ENCODE results near the gene PROK1.

The PROK1 gene

DNA sequence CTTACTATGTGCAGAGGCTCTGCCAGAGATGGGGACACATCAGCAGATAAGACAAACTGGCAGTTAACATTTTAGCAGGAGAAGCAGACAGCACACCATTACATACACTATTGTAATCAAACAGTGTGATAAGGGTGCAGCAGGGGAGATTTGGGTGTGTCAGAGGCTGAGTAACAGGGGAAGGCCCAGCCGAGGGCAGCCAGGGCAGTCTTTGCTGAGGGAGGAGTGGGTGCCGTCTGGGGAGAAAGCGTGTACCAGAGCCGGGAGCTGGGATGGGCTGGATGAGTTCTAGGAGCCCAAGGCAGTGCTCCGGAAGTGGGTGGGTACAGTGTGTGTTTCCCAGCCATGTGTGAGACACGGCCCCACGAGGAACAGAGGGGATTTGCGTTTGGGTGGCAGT is 36.8 kb downstream of the PROK1 start:
- no peak for DNase-seq (ENCODE audit: low read depth in 1 of 2, low spot score in 1 of 2)

DNA sequence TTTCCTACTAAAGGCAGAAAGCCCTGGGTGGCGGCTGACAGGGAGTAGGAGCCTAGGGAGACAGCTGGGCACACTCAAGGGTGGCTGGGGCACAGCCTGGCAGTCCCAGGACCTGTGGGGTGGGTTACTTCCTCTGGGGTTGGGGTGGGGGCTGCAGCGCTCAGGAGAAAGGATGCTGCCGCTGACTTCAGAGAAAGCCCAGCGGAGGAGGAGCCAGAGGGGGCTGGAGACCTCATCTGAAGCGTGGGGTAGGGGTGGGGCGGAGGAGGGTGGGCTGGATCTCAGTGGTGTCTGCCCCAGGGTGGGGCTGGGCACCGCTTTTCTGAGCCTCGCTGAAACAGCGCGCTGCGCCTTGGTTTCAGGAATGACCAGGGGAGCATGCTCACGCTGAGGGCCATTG is 37.2 kb downstream of the PROK1 start:
- no peak for DNase-seq (ENCODE audit: low read depth in 1 of 2, low spot score in 1 of 2)

DNA sequence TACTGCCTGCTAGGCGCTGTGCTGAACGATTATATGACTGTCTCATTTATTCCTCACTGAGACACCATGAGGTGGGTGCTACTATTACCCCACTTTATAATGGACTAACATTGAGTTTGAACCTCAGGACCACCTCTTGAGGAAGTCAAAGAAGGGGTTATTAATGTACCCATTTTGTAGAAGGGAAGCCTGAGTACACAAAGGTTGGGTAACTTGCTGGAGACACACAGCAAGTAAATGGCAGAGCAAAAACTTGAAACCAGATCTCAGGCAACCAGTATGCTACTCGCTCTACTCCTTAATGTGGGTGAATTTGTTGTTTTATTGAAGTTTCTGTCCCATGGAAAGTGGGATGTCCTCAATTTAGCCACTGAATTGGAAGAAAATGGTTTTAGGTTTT is 37.9 kb downstream of the PROK1 start:
- no peak for DNase-seq (ENCODE audit: low read depth in 1 of 2, low spot score in 1 of 2)

DNA sequence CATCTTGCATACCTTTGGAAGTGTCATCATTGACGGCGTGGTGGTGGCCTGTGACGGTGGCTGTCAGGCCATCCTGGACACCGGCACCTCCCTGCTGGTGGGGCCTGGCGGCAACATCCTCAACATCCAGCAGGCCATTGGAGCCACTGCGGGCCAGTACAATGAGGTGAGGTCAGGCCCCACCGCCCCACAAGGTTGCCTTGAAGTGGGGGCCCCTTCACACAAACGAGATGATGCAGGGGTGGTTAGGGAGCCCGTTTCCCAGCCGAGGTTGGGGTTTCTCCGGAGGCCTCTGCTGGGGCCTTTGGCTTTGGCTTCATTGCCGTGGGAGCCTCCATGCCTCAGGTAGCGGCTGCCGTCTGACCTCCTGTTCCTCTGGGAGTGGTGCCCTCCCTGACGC is 38.5 kb downstream of the PROK1 start:
- no peak for DNase-seq (ENCODE audit: low read depth in 1 of 2, low spot score in 1 of 2)

DNA sequence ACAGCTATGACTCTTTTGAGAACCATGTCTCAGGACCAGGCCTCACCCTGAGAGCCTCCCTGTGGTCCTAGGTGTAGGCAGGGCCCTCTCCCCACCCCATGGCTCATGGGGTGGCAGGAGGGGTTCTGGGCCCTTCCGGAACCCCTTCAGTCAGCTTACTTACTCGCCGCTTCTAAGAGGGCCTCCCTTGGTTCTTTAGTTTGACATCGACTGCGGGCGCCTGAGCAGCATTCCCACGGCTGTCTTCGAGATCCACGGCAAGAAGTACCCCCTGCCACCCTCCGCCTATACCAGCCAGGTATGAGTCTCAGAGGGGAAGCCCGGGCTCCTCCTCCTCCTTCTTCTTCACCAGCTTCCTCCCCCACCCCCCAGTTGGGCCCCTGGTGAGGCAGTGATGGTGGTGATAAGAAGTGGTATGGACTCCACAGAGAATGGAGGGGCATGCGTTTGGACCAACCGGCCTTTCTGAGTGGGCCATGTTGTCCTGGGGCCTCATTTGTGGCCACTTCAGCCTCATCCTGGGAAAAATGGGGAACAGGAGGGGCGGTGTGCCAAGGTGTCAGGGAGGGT is 39.1 kb downstream of the PROK1 start:
- DNase-seq (ENCODE audit: low read depth in 1 of 2, low spot score in 1 of 2): no peak

DNA sequence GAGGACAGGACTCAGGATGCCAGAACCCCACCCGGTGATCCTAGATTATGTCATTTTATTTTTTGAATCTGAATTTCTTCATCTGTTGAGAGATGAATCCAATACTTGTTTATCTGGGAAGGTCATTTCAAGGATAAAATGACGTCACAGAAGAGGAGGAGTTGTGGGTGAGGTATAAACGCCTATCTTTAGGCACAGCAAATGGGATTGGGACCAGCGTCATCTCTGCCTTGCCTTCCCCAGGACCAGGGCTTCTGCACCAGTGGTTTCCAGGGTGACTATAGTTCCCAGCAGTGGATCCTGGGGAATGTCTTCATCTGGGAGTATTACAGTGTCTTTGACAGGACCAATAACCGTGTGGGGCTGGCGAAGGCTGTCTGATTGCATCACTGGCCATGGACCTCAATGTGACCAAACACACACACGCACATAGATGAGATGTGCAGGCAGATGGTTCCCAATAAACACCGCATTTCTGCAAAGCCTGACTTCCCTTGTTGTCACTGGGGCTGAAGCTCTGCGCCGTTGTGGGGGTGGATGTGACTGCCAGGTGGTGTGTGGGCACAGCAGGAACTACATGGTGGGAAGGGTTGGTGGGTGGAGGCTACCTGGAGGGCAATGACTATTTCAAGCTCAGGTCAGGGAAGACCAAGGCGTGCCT is 40.0 kb downstream of the PROK1 start:
- DNase-seq (ENCODE audit: low read depth in 1 of 2, low spot score in 1 of 2): no peak

DNA sequence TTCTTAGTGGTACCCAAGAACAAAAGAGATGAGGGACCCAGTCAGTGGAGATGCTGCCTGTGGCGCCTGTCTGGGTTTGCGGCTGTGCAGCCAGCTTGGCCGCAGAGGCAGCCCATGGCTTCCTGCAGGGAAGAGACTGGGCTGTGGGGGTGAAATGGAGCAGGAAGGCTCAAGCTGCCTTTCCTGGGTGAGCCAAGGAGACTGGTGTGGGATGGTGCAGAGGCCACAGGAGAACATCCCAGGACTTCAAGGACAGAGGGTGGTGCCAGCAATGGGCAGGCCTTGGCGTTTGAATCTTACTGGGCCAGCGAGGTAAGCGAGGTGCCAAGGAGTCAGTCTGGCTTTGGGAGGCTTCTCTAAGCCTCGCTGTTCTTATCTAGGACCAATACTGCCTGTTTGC is 41.6 kb downstream of the PROK1 start:
- DNase-seq (ENCODE audit: low read depth in 1 of 2, low spot score in 1 of 2): no peak

DNA sequence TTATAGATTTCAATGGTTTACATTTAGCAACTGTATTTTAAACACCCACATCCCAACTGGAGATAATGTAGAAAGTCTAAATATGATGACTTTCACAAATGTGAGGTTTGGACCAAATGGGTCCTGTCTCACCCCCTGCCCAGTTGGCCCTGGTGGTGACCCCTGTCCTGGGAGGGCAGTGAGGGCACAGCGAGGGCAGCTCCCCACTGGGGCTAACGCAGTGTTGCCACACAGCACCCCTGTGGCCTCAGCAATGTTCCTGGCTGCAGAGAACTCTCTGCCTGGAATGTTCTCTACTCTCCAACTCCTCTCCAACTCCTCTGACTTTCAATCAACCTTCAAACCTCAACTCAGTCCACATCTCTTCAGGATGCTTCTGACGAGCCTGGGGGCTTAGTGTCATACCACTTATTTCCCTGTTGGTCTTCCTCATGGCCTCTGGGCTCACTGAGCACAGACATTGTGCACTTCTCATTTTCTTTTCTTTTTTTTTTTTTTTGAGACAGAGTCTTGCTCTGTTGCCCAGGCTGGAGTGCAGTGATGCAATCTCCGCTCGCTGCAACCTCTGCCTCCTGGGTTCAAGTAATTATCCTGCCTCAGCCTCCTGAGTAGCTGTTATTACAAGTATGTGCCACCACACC is 42.2 kb downstream of the PROK1 start:
- no peak for DNase-seq (ENCODE audit: low read depth in 1 of 2, low spot score in 1 of 2)

DNA sequence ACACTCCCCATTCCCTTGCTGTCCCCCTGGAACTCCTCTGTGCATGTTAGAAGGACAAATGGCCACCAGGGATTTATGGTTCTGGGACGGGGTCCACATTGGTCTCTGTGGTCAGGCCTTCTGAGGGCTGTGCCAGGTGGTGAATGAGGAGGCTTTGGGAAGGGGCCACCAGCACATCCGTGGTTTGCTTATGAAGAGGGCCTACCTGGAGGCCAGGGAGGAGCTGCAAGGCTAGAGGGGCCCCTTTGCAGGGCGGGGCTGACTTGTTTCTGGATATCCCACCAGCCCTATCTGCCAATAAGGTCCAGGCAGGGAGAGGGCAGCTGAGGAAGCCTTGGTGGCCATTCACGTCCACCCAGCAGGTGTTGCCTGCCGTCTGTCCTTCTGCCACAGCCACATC is 43.1 kb downstream of the PROK1 start:
- no peak for DNase-seq (ENCODE audit: low read depth in 1 of 2, low spot score in 1 of 2)

DNA sequence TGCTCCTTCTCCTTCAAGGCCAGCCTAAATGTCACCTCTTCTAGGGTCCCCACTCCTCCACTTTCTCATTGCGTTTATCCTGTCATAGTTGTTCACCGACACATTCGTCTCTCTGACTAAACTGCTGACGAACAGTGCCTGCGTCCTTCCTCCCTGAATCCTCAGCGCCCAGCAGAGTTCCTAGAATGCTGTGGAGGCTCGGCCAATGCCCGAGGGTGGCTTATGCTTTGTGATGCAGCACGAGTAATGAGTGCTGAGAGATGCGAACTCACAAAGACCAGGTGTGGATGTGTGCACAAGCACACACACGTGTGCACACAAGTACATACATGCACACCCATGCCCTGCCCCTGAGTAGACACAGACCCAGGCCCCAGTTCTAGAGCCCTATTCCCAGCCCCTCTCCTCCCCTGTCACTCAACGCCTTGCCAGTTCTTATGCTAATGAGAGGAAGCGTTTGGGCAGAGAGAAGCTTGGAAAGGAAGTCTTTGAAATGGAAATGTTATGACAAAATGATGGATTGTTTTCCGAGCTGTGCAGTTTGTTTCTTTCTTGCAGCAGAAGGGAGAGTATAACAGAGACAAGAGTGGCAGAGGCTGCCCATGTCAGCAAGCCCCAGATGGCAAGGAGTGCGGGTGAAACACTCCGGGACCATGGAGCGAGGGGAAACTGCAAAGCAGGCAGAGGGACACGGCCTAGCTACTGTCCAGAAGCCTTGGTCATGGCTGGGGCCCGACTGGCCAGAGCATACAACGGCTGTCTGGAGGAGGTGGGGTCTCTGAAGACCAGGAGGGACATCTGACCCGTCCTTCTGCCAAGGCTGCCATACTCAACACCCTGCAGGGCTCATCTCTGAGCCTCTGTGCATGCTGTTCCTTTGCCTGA is 43.8 kb downstream of the PROK1 start:
- DNase-seq (ENCODE audit: low read depth in 1 of 2, low spot score in 1 of 2): no peak

DNA sequence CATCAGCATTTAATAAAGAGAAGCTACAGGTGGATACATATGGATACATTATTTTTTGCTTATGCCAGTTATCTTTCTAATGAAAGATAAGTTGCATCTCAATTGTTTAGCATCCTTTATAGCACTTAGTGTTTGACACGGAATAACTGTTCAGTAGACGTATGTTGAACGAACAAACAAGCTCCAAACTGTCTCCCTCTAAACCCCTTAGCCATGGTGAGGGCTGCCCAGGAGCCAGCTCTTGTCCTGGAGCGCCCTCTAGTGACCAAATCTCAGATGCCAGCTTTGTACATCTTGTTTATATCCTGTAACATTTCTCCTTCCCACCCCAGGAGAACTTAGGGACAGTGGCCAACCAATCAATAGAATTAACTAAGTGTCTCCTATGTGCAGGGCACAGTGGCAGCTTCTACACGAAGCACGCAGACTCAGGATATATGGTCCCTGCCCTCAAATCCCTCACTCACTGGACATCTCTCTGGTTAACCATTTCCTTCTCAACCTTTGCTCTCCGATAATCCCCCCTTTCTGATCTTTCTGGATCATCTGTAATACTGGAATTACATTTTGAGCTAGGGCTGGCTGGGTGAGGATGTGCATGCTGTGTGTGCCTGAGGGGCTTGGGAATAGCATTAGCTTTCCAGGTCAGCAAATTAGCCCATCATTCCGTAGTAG is 45.1 kb downstream of the PROK1 start:
- DNase-seq (ENCODE audit: low read depth in 1 of 2, low spot score in 1 of 2): peak; percentile 37 to 57

DNA sequence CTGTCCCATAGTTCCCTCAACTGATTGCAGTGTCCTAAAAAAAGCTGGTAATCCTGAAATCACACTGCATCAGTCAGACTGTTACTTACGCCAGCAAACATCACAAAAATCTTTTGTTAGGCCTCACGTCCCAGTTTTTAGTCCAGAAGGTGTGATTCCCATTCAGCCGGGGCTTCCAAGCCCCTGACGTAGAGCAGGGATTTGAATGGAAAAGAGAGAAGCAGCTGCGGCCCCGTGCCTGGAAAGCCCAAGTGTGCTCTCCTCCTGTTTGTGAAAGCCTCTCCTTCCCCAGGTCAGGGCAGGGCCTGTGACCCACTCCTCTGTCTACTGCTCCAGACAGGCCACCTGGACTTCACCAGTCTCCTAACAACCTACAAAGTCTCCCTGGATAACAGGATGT is 47.3 kb downstream of the PROK1 start:
- no peak for DNase-seq (ENCODE audit: low read depth in 1 of 2, low spot score in 1 of 2)

DNA sequence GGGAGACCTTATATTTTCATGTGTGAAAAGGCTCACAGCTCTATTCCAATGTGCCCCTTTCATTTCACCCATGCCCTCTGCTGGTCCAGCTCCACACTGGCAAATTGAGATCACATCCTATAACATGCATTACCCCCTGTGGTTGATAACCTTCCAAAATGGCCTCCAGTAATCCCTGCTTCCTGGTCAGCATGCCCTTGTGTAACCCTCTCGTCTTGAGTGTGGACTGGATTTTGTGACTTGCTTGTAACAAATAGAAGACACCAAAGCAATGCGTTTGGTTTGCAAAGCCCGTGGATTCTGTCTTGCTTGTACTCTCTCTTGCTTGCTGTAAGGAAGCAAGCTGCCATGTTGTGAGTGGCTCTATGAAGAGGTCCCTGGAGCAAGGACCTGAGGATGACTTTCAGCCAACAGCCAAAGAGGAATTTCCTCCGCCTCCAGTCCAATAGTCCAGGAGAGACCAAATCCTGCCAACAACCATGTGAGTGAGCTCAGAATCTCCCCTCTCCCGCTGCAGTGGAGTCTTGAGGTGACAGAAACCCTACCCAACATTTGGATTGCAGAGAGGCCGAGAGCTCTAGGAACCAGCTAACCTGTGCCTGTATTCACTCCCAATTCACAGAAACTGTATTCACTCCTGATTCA is 50.7 kb downstream of the PROK1 start:
- no peak for DNase-seq (ENCODE audit: low read depth in 1 of 2, low spot score in 1 of 2)

DNA sequence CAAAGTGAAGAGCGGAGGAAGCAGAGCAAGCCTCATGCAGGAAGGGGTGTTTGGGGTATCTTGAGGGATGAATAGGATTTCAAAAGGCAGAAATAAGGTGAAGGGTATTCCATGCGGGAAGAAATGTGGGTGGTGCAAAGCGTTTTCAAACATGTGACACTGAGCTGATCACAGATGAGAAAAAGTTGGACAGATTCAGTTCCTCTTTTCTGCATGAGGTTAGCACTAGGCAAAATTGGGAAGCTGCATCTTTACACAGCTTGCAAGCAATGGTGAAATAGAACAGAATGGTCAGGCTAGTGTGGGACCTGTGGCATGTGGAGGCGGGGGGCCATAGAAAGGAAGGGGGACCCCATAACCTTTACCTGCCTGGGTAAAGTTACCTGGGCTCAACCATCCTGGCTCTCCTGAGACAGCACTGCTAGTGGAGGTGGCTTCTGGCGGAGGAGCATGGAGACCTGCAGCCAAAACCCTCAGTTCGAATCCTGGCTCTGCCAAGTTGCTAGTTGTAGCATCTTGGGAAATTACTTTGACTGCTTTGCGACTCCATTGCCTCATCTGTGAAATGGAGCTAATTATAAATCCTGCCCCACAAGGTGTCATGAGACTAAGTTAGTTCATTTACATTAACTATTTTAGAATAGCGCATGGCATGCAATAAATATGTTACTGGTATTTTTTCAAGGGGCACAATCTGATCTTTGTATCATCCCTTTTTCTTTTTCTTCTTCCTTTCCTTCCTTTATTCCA is 51.6 kb downstream of the PROK1 start:
- no peak for DNase-seq (ENCODE audit: low read depth in 1 of 2, low spot score in 1 of 2)

DNA sequence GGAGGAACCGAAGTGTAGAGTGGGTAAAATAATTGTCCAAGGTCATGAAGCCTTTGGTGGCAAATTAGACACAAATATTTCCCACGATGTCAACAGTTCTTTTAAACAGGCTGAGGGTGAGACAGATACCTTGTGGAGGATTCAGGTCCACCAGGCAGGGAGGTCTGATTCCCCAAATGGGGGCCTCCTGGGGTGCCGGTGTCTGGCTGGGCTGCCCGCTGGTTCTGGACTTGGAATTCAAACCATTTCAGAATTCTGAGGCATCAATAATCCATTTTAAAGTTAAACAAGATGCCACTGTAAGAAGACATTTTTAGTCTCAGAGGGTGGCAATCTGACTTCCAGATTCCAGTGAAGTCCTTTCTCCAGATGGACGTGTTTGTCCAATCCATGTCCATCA is 52.5 kb downstream of the PROK1 start:
- DNase-seq (ENCODE audit: low read depth in 1 of 2, low spot score in 1 of 2): no peak

DNA sequence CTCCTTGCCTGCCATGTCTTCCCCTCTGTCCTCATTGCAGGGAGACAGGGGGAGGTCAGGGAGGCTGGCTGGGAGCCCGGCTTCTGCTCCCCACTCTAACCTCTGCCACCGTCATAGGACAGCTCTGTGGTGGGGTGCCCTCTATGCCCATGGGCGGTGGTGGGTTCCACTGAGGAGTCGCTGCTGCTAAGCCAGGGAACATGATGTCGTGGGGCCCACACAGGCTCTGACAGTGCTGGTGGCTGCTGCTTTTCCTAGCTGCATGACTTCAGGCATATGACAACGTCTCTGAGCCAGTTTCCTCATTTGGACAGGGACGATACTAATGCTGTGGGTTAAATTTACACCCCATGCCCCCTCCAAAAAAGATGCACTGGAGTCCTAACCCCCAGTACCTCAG is 53.3 kb downstream of the PROK1 start:
- DNase-seq (ENCODE audit: low read depth in 1 of 2, low spot score in 1 of 2): no peak

DNA sequence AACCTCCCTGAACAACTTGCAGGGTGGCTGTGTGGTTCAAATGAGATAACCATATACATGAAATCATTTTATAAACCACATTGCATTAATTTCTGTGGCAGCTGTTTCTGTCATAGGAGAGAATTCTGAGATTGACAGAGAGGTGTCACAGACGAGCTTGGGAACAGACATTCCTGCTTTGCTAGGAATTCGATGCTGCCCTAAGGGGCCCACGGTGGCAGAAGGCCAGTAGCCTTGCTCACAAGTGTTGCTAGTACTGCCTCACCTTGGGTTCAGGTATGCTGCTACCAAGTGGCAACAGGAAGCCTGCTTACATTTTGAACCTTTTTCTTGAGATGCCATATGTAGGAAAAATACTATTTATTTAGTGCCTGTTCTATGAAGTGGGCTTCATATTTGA is 54.6 kb downstream of the PROK1 start:
- no peak for DNase-seq (ENCODE audit: low read depth in 1 of 2, low spot score in 1 of 2)

DNA sequence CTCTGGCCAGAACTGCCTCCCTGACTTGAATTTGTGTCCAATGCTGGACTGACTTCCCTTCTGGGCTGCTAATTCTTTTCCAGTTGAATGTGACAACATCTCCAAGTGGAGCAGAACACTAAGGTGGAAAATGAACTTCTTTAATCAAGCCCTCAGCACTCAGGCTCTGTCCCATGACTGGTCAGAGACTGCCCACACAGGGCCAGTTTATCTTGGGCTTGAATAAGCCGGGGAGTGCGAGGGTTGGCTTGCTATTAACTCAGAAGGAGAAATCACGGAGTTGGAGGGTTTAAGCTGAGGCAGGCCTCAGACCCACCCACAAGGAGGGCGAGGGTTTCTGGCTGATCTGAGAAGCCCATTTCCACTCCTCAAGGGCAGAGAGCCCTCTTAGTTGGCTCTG is 55.6 kb downstream of the PROK1 start:
- DNase-seq (ENCODE audit: low read depth in 1 of 2, low spot score in 1 of 2): no peak

Data from stimulated activated CD4-positive, alpha-beta T cell treated with anti-CD3 and anti-CD28 coated beads, Interleukin-15, amount 100 ng/mL, for 1 hour (primary cell).